Measurements from ENCODE around the gene TSKS.
A peak's percentile ranks its signal among the peaks of the same experiment; 100 is the strongest.

The TSKS gene

DNA sequence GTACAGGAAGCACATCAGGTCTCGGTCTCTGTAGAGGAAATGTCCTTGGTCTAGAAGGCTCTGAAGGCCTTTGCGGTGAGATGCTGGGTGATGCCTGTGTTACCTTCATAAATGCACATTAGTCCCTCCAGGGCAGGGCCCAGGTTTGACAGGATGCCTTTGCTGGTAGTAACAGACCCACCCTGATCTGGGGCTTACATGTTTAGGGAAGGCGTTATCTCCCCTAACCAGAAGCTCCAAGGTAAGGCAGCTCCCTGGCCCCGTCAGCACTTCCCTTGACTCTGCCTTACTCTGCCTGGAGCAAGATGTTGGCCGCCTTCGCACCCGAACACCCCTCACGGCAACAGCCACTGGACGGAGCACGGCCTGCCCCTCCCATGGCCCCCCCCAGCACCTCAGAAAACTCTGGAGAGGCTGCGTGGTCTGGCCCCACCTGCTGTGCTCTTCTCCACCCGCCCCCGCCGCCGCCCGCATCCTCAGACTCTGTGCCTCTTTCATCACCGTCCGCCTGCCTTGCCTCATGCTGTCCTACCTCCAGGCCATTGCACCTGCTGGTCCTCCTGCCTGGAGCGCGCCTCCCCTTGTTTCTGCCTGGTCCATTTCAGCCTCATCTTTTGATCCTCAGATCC, 12.8 kb upstream of the TSKS start:
- TF ChIP-seq, protein P1, sequence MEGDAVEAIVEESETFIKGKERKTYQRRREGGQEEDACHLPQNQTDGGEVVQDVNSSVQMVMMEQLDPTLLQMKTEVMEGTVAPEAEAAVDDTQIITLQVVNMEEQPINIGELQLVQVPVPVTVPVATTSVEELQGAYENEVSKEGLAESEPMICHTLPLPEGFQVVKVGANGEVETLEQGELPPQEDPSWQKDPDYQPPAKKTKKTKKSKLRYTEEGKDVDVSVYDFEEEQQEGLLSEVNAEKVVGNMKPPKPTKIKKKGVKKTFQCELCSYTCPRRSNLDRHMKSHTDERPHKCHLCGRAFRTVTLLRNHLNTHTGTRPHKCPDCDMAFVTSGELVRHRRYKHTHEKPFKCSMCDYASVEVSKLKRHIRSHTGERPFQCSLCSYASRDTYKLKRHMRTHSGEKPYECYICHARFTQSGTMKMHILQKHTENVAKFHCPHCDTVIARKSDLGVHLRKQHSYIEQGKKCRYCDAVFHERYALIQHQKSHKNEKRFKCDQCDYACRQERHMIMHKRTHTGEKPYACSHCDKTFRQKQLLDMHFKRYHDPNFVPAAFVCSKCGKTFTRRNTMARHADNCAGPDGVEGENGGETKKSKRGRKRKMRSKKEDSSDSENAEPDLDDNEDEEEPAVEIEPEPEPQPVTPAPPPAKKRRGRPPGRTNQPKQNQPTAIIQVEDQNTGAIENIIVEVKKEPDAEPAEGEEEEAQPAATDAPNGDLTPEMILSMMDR (IDR thresholded peaks at IDR 0.05; ENCODE audit: insufficient read depth, low read depth, low read length, missing control alignments): no peak
- H3K4me3 ChIP-seq (ENCODE audit: low read length): no peak overlapping the region
- peak; percentile 35 for DNase-seq (ENCODE audit: low read depth)

DNA sequence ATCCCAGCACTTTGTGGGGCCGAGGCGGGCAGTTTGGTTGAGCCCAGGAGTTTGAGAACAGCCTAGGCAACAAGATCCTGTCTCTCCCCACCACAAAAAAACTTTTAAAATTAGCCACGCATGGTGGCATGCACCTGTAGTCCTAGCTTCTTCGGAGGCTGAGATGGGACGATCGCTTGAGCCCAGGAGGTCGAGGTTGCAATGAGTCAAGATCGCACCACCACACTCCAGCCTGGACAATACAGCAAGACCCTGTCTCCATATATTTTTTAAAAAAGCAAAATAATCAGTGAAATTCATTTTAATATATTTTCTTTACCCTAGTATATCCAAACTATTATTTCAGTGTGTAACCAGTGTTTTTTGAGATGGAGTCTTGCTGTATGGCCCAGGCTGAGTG, 11.9 kb upstream of the TSKS start:
- DNase-seq (ENCODE audit: low read depth): no peak
- H3K4me3 ChIP-seq (ENCODE audit: low read length): no peak overlapping the region
- TF ChIP-seq, protein P1 (IDR thresholded peaks at IDR 0.05; ENCODE audit: insufficient read depth, low read depth, low read length, missing control alignments): no peak

DNA sequence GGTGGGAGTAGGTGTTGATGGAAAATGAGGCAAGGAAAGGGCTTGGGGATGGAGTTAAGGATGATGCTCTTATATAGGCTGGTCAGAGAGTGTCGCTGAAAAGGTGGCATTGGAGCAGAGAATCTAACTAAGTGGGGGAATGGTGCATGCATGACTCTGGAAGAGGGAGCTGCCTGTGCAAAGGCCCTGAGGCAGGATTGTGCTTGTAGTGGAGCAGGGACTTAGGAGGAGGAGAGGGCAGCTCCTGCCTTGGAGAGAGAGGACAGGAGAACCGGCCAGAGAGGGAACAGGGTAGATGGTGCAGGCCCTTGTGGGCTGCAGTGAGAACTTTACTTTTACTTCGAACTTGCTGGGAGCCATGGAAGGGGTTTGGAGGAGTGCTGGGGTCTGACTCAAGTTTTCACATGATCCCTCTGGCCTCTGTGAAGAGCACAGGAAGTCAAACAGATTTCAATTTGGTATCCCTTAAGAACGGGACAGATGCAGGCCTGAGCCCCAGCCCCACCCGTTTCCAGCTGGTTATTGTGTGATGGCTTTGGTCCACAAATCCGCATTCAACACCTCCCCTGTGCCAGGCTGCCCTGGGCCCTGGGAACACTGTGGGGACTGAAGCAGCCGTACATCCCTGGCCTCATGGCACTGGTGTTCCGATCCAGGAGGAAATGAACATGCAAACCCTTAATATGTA, 10.7 kb upstream of the TSKS start:
- no peak for DNase-seq (ENCODE audit: low read depth)
- H3K4me3 ChIP-seq (ENCODE audit: low read length): no peak overlapping the region
- TF ChIP-seq, protein P1 (IDR thresholded peaks at IDR 0.05; ENCODE audit: insufficient read depth, low read depth, low read length, missing control alignments): no peak

DNA sequence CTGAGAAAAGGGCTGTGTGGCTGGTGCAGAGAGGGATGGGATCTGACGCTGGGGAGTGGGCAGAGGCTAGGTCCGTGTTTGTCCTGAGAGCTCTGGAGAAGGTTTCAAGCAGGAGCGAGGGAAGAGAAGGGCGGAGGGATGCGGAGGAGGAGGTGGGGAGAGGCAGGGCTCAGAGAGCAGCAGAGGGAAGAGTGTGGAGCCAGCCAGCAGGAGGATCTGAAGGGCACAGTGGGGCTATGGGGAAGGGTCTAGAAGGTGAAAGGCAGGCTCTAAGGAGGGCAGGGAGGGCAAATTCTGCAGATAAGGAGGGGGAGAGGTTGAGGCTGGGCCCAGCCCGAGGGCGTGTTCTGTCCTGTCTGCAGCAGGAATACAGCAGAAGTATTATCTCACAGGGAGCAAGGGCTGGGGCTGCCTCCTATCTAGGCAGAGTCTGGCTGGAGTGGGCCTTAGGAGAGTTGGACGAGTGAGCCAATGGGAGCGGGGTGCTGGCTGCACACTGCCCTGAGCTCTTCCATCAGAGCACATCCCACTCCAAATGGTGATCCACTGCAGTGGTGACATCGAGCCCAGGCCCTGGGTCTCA, 9.8 kb upstream of the TSKS start:
- H3K4me3 ChIP-seq (ENCODE audit: low read length): no peak overlapping the region
- TF ChIP-seq, protein P1 (IDR thresholded peaks at IDR 0.05; ENCODE audit: insufficient read depth, low read depth, low read length, missing control alignments): no peak
- peak; percentile 18 for DNase-seq (ENCODE audit: low read depth)

DNA sequence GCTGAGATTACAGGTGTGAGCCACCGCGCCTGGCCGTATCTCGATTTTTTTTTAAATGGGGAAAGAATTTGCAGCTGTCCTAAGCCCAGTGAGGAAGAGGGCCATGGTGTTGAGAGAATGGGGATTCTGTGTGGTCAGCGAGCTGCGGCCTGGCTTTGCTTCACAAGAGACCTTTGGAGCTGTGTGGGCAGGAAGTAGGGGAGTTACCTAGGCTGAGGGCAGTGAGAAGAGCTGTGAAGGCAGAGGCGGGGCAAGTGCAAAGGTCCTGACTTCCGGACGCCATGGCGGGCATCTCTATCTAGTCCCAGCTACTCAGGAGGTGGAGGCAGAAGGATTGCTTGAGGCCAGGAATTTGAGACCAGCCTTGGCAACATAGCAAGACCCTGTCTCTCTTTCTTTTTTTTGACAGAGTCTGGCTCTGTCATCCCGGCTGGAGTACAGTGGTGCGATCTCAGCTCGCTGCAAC, 8.6 kb upstream of the TSKS start:
- H3K4me3 ChIP-seq (ENCODE audit: low read length): no peak overlapping the region
- TF ChIP-seq, protein P1 (IDR thresholded peaks at IDR 0.05; ENCODE audit: insufficient read depth, low read depth, low read length, missing control alignments): no peak
- no peak for DNase-seq (ENCODE audit: low read depth)

DNA sequence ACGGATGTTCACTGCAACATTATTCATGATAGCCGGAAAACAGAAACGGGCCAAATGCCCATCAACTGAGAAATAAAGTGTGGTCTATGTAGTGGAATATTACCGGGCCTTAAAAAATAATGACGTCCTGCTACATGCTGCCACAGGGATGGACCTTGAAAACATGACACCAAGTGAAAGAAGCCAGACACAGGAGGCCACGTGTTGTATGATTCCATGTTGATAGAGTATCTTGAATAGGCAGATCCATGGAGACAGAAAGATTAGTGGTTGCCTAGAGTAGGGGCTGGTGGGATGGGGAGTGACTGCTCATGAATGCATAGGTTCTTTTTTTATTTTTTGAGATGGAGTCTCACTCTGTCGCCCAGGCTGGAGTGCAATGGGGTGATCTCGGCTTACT, 7.4 kb upstream of the TSKS start:
- H3K4me3 ChIP-seq (ENCODE audit: low read length): no peak overlapping the region
- no peak for DNase-seq (ENCODE audit: low read depth)
- TF ChIP-seq, protein P1 (IDR thresholded peaks at IDR 0.05; ENCODE audit: insufficient read depth, low read depth, low read length, missing control alignments): no peak
